OCI-LY7 (cell line): ENCODE measurements around the gene SLC25A6. TPM values are rescaled to one million over a fixed set of nuclear protein-coding genes. Genes with fewer than 3 reads are reported as not detected.

Source experiments
- BruUV-seq: library from RNA; stranded (reverse); fragments of 400-500 nt; replicated peaks from 2 replicates; lab custom pipeline; 2021; lab: Mats Ljungman, UMichigan
- CTCF ChIA-PET: fragments of 300-600 bp; sonication (Branson Sonifier 250); formaldehyde crosslinking; loops from one replicate; lab custom pipeline; 2022; ENCODE audit warnings: antibody characterized with exemption; ENCODE audit not compliant: unreplicated experiment; lab: Charles Lee
- POLR2A ChIA-PET: fragments of 300-600 bp; sonication (Branson Sonifier 250); formaldehyde crosslinking; loops from one replicate; lab custom pipeline; 2022; ENCODE audit warnings: antibody characterized with exemption; lab: Charles Lee
- DNase-seq: peaks from one replicate; pipeline ENCODE4 v3.0.0-alpha.2; 2015; ENCODE audit warnings: low spot score
- H2AFZ ChIP-seq: fragments of 200-600 bp; sonication (generic), shearing (Covaris generic); 2 replicates; pipeline ENCODE4 v1.6.1; 2014; ENCODE audit warnings: mild to moderate bottlenecking, antibody characterized with exemption, low read length, moderate library complexity
- H3K27ac ChIP-seq: fragments of 200-600 bp; sonication (generic); 2 replicates; pipeline ENCODE4 v1.5.1; 2014; ENCODE audit warnings: mixed run types, low read depth, mild to moderate bottlenecking, moderate library complexity, low read length, inconsistent platforms; ENCODE audit not compliant: poor library complexity, severe bottlenecking
- H3K36me3 ChIP-seq: fragments of 200-600 bp; sonication (generic); 2 replicates; pipeline ENCODE4 v1.6.1; 2014; ENCODE audit warnings: mild to moderate bottlenecking, antibody characterized with exemption, low read length, moderate library complexity, mixed read lengths; ENCODE audit not compliant: insufficient read depth
- H3K4me1 ChIP-seq: fragments of 200-600 bp; sonication (generic); 2 replicates; pipeline ENCODE4 v1.5.1; 2014; ENCODE audit warnings: mild to moderate bottlenecking, low read length; ENCODE audit not compliant: insufficient read depth, poor library complexity, severe bottlenecking
- H3K4me2 ChIP-seq: fragments of 200-600 bp; sonication (generic); 2 replicates; pipeline ENCODE4 v1.6.1; 2014; ENCODE audit warnings: mild to moderate bottlenecking, low read length
- H3K4me3 ChIP-seq: fragments of 200-600 bp; sonication (generic); 2 replicates; pipeline ENCODE4 v1.5.1; 2014; ENCODE audit warnings: mild to moderate bottlenecking, low read depth, low read length; ENCODE audit not compliant: poor library complexity, severe bottlenecking
- H3K79me2 ChIP-seq: fragments of 200-600 bp; sonication (generic); 2 replicates; pipeline ENCODE4 v1.6.1; 2016; ENCODE audit warnings: low read depth, mild to moderate bottlenecking, low read length, moderate library complexity, mixed read lengths; ENCODE audit not compliant: insufficient read depth
- H3K9me2 ChIP-seq: fragments of 200-600 bp; sonication (generic); 2 replicates; pipeline ENCODE4 v1.6.1; 2016; ENCODE audit warnings: mild to moderate bottlenecking, low read length, mixed read lengths; ENCODE audit not compliant: insufficient read depth
- H3K9me3 ChIP-seq: fragments of 200-600 bp; sonication (generic); 2 replicates; pipeline ENCODE4 v1.6.1; 2014; ENCODE audit warnings: mild to moderate bottlenecking, mixed run types, low read length, mixed read lengths
- H4K20me1 ChIP-seq: fragments of 200-600 bp; sonication (generic); 2 replicates; pipeline ENCODE4 v1.6.1; 2014; ENCODE audit warnings: mild to moderate bottlenecking, antibody characterized with exemption, low read length, moderate library complexity, mixed read lengths; ENCODE audit not compliant: insufficient read depth
- EZH2phosphoT487 ChIP-seq: fragments of 200-600 bp; sonication (generic); IDR thresholded peaks from 2 replicates; pipeline ENCODE4 v1.6.1; 2018; ENCODE audit warnings: low read depth, borderline replicate concordance, mild to moderate bottlenecking, mixed run types, antibody characterized with exemption, low read length, moderate library complexity, mixed read lengths
- intact Hi-C: fragments of 100-400 bp; cut with micrococcal nuclease; formaldehyde crosslinking; loops from one replicate; pipeline ENCODE4 v1.10.0; 2022; ENCODE audit not compliant: unreplicated experiment
- total RNA-seq, 2 experiments: library from RNA; depleted of rRNA in 1 of 2; stranded (reverse); fragments of >200 nt in 1 of 2; shearing (Covaris generic) in 1 of 2; gene quantifications; 2 replicates each; pipeline ENCODE4 v1.2.3, GENCODE V29; 2014 to 2022
- TF ChIP-seq, protein P1 (sequence below): fragments of 200-600 bp; sonication (generic); conservative IDR thresholded peaks from 2 replicates; pipeline ENCODE4 v1.5.1; 2014; ENCODE audit warnings: mild to moderate bottlenecking, antibody characterized with exemption, low read length, moderate library complexity, mixed read lengths

SLC25A6 gene
- total RNA-seq, 2 experiments from 2014 or later = 196 to 444 TPM

DNA sequence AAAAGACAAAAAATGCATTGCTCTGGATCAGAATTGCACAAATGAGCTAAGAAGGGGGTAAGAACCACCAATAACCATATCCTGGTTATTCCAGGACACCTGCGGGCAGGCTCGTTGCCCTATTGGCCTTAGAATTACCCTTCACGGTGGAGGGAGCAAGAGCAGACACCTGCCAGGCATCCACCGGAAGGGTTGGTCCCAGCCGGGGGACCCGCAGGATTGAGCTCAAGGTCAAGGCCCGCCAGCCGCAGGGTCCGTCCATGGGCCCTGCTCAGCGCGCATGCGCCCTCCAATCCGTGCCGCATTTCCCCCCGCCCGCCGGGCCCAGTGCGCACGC, 575 bp downstream of the SLC25A6 start:
- CTCF ChIA-PET = no interaction called here
- BruUV-seq = no TSS peak
- Histone ChIP-seq H3K27ac (peak overlapping the region; percentile 90), H3K79me2 (peaks cover 77% of the 10 kb centered on the region), H3K36me3 (peaks cover 74% of the 10 kb centered on the region), H2AFZ (no peak overlapping the region), H3K9me2 (no peaks in the 10 kb centered on the region), H3K4me3 (peak overlapping the region; percentile 99), H3K4me1 (peaks cover 29% of the 10 kb centered on the region), H3K4me2 (peak overlapping the region; percentile 91), H4K20me1 (peaks cover 29% of the 10 kb centered on the region), H3K9me3 (no peaks in the 10 kb centered on the region)
- no peak for DNase-seq
- POLR2A ChIA-PET = no interaction called here
- no peak for TF ChIP-seq EZH2phosphoT487
- TF ChIP-seq, protein P1, sequence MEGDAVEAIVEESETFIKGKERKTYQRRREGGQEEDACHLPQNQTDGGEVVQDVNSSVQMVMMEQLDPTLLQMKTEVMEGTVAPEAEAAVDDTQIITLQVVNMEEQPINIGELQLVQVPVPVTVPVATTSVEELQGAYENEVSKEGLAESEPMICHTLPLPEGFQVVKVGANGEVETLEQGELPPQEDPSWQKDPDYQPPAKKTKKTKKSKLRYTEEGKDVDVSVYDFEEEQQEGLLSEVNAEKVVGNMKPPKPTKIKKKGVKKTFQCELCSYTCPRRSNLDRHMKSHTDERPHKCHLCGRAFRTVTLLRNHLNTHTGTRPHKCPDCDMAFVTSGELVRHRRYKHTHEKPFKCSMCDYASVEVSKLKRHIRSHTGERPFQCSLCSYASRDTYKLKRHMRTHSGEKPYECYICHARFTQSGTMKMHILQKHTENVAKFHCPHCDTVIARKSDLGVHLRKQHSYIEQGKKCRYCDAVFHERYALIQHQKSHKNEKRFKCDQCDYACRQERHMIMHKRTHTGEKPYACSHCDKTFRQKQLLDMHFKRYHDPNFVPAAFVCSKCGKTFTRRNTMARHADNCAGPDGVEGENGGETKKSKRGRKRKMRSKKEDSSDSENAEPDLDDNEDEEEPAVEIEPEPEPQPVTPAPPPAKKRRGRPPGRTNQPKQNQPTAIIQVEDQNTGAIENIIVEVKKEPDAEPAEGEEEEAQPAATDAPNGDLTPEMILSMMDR = no peak
- intact Hi-C loops = loop anchor here (5.0 kb wide), 2 partner anchors 144 to 184 kb away; no protein-coding TSS in a partner anchor

DNA sequence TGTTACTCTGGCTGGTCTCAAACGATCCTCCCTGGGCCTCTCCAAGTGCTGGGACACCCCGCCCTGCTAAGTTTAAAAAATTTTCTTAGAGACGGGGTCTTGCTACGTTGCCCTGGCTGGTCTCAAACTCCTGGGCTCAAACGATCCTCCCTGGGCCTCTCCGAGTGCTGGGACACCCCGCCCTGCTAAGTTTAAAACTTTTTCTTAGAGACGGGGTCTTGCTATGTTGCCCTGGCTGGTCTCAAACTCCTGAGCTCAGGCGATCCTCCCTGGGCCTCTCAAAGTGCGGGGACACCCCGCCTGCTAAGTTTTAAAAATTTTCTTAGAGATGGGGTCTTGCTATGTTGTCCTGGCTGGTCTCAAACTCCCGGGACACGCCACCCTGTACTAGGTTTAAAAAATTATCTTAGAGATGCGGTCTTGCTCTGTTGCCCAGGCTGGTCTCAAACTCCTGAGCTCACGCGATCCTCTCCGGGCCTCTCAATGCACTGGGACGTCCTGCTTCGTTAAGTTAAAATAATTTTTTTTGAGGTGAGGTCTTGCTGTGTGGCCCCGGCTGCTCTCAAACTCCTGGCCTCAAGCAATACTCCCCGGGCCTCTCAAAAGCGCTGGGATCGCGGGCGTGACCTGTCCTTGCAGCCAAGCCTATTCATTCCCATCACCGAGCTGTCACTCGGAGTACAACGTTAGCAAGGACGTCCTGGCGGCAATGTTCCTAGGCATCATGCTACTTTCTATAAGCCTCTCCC, 1.1 kb downstream of the SLC25A6 start:
- Histone ChIP-seq H3K4me3 (peak overlapping the region; percentile 99), H3K79me2 (peaks cover 71% of the 10 kb centered on the region), H4K20me1 (peaks cover 29% of the 10 kb centered on the region), H3K4me1 (peaks cover 29% of the 10 kb centered on the region), H2AFZ (no peak overlapping the region), H3K36me3 (peaks cover 74% of the 10 kb centered on the region), H3K4me2 (peak overlapping the region; percentile 91), H3K27ac (peak overlapping the region; percentile 90), H3K9me3 (no peaks in the 10 kb centered on the region), H3K9me2 (no peaks in the 10 kb centered on the region)
- DNase-seq = no peak
- ChIA-PET POLR2A (no interaction called here), CTCF (no interaction called here)
- TF ChIP-seq, protein P1 = no peak
- no peak for TF ChIP-seq EZH2phosphoT487
- BruUV-seq = no TSS peak
- intact Hi-C loops = loop anchor here (5.0 kb wide), 2 partner anchors 143 to 183 kb away; no protein-coding TSS in a partner anchor

GRCh38 chrX:1389993-1390285, 2.0 kb downstream of the SLC25A6 start:
- Histone ChIP-seq H3K79me2 (peaks cover 63% of the 10 kb centered on the region), H3K36me3 (peaks cover 74% of the 10 kb centered on the region), H3K9me2 (no peaks in the 10 kb centered on the region), H4K20me1 (peaks cover 29% of the 10 kb centered on the region), H3K4me2 (peak overlapping the region; percentile 91), H2AFZ (no peak overlapping the region), H3K4me1 (peaks cover 26% of the 10 kb centered on the region), H3K9me3 (no peaks in the 10 kb centered on the region), H3K4me3 (peak overlapping the region; percentile 99), H3K27ac (no peak overlapping the region)
- no TSS peak for BruUV-seq
- POLR2A ChIA-PET = no interaction called here
- intact Hi-C loops = loop anchor here (5.0 kb wide), 2 partner anchors 143 to 183 kb away; no protein-coding TSS in a partner anchor
- TF ChIP-seq EZH2phosphoT487 = no peak
- TF ChIP-seq, protein P1 = no peak
- CTCF ChIA-PET = no interaction called here
- DNase-seq = no peak
